ENCODE data around the gene CAMK1G. TPM values are rescaled to one million over a fixed set of nuclear protein-coding genes. Genes with fewer than 3 reads are reported as not detected.

Gene CAMK1G
- total RNA-seq, 2 experiments from 2014 or later = not detected

GRCh38 chr1:209610631-209610905, 27.1 kb downstream of the CAMK1G start:
- peaks cover 0 to 4% of the 10 kb centered on the region in 2 experiments for H3K9me3 ChIP-seq (ENCODE audit: control insufficient read depth in 1 of 2, insufficient read depth in 1 of 2, low read length in 2 of 2)
- no peak overlapping the region for H3K27ac ChIP-seq (ENCODE audit: low read depth in 1 of 2, low read length in 2 of 2)
- Mint-ChIP-seq H3K4me3 (no peak overlapping the region), H3K27me3 (no peaks in the 10 kb centered on the region), H3K27ac (no peak overlapping the region), H3K9me3 (no peaks in the 10 kb centered on the region), H3K36me3 (ENCODE audit: low read depth) (no peaks in the 10 kb centered on the region), H3K4me1 (ENCODE audit: low read depth) (no peaks in the 10 kb centered on the region)
- H3K36me3 ChIP-seq (ENCODE audit: insufficient read depth, low read length) = no peaks in the 10 kb centered on the region
- no peak overlapping the region for H3K4me3 ChIP-seq (ENCODE audit: low read length)
- DNase-seq = no peak
- H3K4me1 ChIP-seq (ENCODE audit: insufficient read depth, low read length) = peaks cover 29% of the 10 kb centered on the region
- TF ChIP-seq, protein P1, sequence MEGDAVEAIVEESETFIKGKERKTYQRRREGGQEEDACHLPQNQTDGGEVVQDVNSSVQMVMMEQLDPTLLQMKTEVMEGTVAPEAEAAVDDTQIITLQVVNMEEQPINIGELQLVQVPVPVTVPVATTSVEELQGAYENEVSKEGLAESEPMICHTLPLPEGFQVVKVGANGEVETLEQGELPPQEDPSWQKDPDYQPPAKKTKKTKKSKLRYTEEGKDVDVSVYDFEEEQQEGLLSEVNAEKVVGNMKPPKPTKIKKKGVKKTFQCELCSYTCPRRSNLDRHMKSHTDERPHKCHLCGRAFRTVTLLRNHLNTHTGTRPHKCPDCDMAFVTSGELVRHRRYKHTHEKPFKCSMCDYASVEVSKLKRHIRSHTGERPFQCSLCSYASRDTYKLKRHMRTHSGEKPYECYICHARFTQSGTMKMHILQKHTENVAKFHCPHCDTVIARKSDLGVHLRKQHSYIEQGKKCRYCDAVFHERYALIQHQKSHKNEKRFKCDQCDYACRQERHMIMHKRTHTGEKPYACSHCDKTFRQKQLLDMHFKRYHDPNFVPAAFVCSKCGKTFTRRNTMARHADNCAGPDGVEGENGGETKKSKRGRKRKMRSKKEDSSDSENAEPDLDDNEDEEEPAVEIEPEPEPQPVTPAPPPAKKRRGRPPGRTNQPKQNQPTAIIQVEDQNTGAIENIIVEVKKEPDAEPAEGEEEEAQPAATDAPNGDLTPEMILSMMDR (IDR thresholded peaks at IDR 0.05) = no peak
- ATAC-seq (ENCODE audit: poor library complexity) = no peak
- CTCF ChIA-PET = no interaction called here
- POLR2A ChIA-PET = interaction anchor here (1.2 kb wide), 1 partner anchor 41 kb away, joined by 3 read pairs; no protein-coding TSS in a partner anchor
- no peaks in the 10 kb centered on the region for H3K27me3 ChIP-seq (ENCODE audit: control insufficient read depth in 1 of 2, insufficient read depth in 2 of 2, low read length in 2 of 2)
- intact Hi-C loops (cut with DNase I, micrococcal nuclease) = loop anchor here in 1 of 2 experiments (2.0 kb wide), 1 partner anchor 20 kb away; no protein-coding TSS in a partner anchor

- H3K27ac ChIP-seq (ENCODE audit: low read depth in 1 of 2, low read length in 2 of 2) = no peak overlapping the region
- ATAC-seq (ENCODE audit: poor library complexity) (no peak), DNase-seq (peak in 2 of 14 experiments; percentile 26 to 53)
- peaks cover 0 to 4% of the 10 kb centered on the region in 2 experiments for H3K9me3 ChIP-seq (ENCODE audit: control insufficient read depth in 1 of 2, insufficient read depth in 1 of 2, low read length in 2 of 2)
- no peak overlapping the region for H3K27ac Mint-ChIP-seq
- H3K9me3 Mint-ChIP-seq = no peaks in the 10 kb centered on the region
- H3K27me3 ChIP-seq (ENCODE audit: control insufficient read depth in 1 of 2, insufficient read depth in 2 of 2, low read length in 2 of 2) = no peaks in the 10 kb centered on the region
- H3K27me3 Mint-ChIP-seq = no peaks in the 10 kb centered on the region
- H3K4me3 ChIP-seq (ENCODE audit: low read length) = no peak overlapping the region
- TF ChIP-seq, protein P1 (IDR thresholded peaks at IDR 0.05) = no peak
- peaks cover 29% of the 10 kb centered on the region for H3K4me1 ChIP-seq (ENCODE audit: insufficient read depth, low read length)
- intact Hi-C loops (cut with DNase I, micrococcal nuclease) = loop anchor here in 1 of 2 experiments (2.0 kb wide), 1 partner anchor 19 kb away; no protein-coding TSS in a partner anchor
- H3K36me3 ChIP-seq (ENCODE audit: insufficient read depth, low read length) = no peaks in the 10 kb centered on the region
- H3K4me3 Mint-ChIP-seq = no peak overlapping the region
- POLR2A ChIA-PET = interaction anchor here (1.2 kb wide), 1 partner anchor 43 kb away, joined by 3 read pairs; no protein-coding TSS in a partner anchor
- no peaks in the 10 kb centered on the region for H3K36me3 Mint-ChIP-seq (ENCODE audit: low read depth)
- H3K4me1 Mint-ChIP-seq (ENCODE audit: low read depth) = no peaks in the 10 kb centered on the region
- CTCF ChIA-PET = no interaction called here
These were observed 28.5 kb downstream of the CAMK1G start for GRCh38 chr1:209611771-209612570.

DNA sequence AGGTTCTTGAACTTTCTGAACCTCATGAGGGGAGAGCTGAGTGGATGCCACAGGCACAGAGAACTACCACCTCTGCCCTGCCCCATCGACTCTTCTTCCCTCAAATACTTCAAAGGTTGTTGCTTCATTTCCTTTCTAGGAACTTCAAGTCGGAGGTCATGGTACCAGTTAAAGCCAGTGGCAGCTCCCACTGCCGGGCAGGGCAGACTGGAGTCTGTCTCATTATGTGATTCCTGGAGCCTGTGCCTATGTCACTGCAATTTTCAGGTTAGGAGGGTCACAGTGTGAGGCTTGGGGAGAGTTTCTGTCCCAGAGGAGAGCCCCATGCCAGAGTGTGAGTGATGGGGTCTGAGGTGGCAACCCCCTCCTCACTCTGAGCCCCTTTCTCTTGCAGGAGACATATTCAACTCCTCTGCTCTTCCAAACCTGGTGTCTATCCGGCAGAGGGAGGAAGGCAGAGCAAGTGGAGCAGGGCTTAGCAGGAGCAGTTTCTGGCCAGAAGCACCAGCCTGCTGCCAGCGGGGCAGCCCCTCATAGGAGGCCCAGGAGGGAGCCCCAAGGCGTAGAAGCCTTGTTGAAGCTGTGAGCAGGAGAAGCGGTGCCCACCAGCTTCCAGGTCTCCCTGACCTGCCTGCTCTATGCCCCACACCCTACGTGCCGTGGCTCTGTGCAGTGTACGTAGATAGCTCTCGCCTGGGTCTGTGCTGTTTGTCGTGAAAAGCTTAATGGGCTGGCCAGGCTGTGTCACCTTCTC, 29.3 kb downstream of the CAMK1G start:
- Mint-ChIP-seq H3K27ac (no peak overlapping the region), H3K9me3 (no peaks in the 10 kb centered on the region), H3K27me3 (no peaks in the 10 kb centered on the region), H3K36me3 (ENCODE audit: low read depth) (no peaks in the 10 kb centered on the region), H3K4me1 (ENCODE audit: low read depth) (no peaks in the 10 kb centered on the region), H3K4me3 (no peak overlapping the region)
- TF ChIP-seq, protein P1 (IDR thresholded peaks at IDR 0.05) = no peak
- ChIA-PET CTCF (no interaction called here), POLR2A (no interaction called here)
- no peaks in the 10 kb centered on the region for H3K27me3 ChIP-seq (ENCODE audit: control insufficient read depth in 1 of 2, insufficient read depth in 2 of 2, low read length in 2 of 2)
- no peak overlapping the region for H3K4me3 ChIP-seq (ENCODE audit: low read length)
- intact Hi-C loops (cut with DNase I, micrococcal nuclease) = no loop called here
- H3K4me1 ChIP-seq (ENCODE audit: insufficient read depth, low read length) = peaks cover 27% of the 10 kb centered on the region
- ATAC-seq (ENCODE audit: poor library complexity) (no peak), DNase-seq (no peak)
- no peak overlapping the region for H3K27ac ChIP-seq (ENCODE audit: low read depth in 1 of 2, low read length in 2 of 2)
- H3K36me3 ChIP-seq (ENCODE audit: insufficient read depth, low read length) = no peaks in the 10 kb centered on the region
- H3K9me3 ChIP-seq (ENCODE audit: control insufficient read depth in 1 of 2, insufficient read depth in 1 of 2, low read length in 2 of 2) = peaks cover 0 to 4% of the 10 kb centered on the region in 2 experiments

Data from CD4-positive, alpha-beta T cell (primary cell).